GM12891 (cell line): ENCODE results near the gene CYB561D1.
A peak's percentile ranks its signal among the peaks of the same experiment; 100 is the strongest.

ENCODE experiments used
- POLR2A ChIP-seq: IDR thresholded peaks from 2 replicates; pipeline ENCODE4 v1.6.1; 2011; ENCODE audit warnings: low read depth, low read length, control low read depth
- POLR2AphosphoS5 ChIP-seq: IDR thresholded peaks from 2 replicates; pipeline ENCODE4 v1.6.1; 2011; ENCODE audit warnings: low read depth, low read length, control low read depth
- SPI1 ChIP-seq: IDR thresholded peaks from 2 replicates; pipeline ENCODE4 v1.6.1; 2011; ENCODE audit warnings: low read depth, low read length, control low read depth

- TF ChIP-seq POLR2A (peak; percentile 86), SPI1 (no peak), POLR2AphosphoS5 (peak; percentile 74)
These were observed 10.0 kb upstream of the CYB561D1 start, which contains the start of gene ATXN7L2 for GRCh38 chr1:109483672-109484518.
